D721Med (cell line): ENCODE measurements around the gene CIB4.

Source experiments
- DNase-seq: peaks from one replicate; pipeline ENCODE4 v3.0.0; 2011; ENCODE audit warnings: low spot score; ENCODE audit not compliant: insufficient read length
- FAIRE-seq: peaks from 2 replicates; lab custom pipeline; 2011; peaks lifted over from hg19 to GRCh38; lab: Jason Lieb, UNC
- CTCF ChIP-seq: IDR thresholded peaks from 2 replicates; pipeline ENCODE4 v1.5.1; 2012; ENCODE audit warnings: mild to moderate bottlenecking, control low read depth; ENCODE audit not compliant: insufficient read depth; ENCODE audit errors: missing control alignments

CIB4 gene

DNA sequence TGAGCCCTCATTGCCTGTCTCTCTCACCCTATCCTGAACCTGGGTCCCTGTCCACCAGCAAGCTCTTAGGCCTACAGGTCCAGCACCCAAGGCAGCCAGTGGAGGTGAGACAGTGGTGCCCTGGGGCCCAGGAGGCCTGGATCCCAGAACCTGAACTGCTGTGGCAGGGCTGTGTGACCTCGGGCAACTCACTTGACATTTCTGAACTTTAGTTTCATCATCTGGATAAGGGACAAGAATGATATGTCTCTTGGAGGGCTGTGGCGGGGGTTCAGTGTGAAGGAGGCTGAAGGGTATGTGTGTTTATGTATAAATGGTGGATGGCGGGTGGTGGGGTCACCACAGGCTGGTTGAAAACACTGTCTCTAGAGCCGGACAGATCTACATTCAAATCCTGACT is 10.9 kb downstream of the CIB4 start:
- TF ChIP-seq CTCF = no peak
- FAIRE-seq (no peak), DNase-seq (no peak)

- no peak for DNase-seq
- TF ChIP-seq CTCF = no peak
- no peak for FAIRE-seq
Observed at GRCh38 chr2:26629751-26630150, 11.4 kb downstream of the CIB4 start.

- FAIRE-seq = no peak
- no peak for TF ChIP-seq CTCF
- no peak for DNase-seq
Observed at GRCh38 chr2:26629346-26629630, 11.9 kb downstream of the CIB4 start.

- FAIRE-seq = no peak
- no peak for TF ChIP-seq CTCF
Observed at GRCh38 chr2:26628561-26629345, 12.4 kb downstream of the CIB4 start.

GRCh38 chr2:26627350-26628105 is 13.6 kb downstream of the CIB4 start:
- DNase-seq = no peak
- no peak for FAIRE-seq
- TF ChIP-seq CTCF = no peak

More at GRCh38 chr2:26628561-26629345, 12.4 kb downstream of the CIB4 start:
- DNase-seq = no peak

GRCh38 chr2:26626606-26627005 is 14.6 kb downstream of the CIB4 start:
- no peak for DNase-seq
- FAIRE-seq = no peak
- TF ChIP-seq CTCF = no peak
